ENCODE results near the gene NGF.

Gene NGF

GRCh38 chr1:115237023-115237422 is 101.0 kb downstream of the NGF start:
- DNase-seq (ENCODE audit: low spot score) = no peak
